Brain microvascular endothelial cell (primary cell): Measurements from ENCODE around the gene ERCC3.

ENCODE experiments used
- DNase-seq: peaks from one replicate; pipeline ENCODE4 v3.0.0-alpha.2; 2020
- H3K27ac ChIP-seq: fragments of 250-450 bp; sonication (Bioruptor Pico); 2 replicates; pipeline ENCODE4 v1.5.1; 2020; ENCODE audit warnings: mild to moderate bottlenecking, moderate library complexity
- H3K27me3 ChIP-seq: fragments of 250-450 bp; sonication (Bioruptor Pico); replicated peaks from 2 replicates; pipeline ENCODE4 v1.5.1; 2020; ENCODE audit warnings: mild to moderate bottlenecking
- H3K36me3 ChIP-seq: fragments of 250-450 bp; sonication (Bioruptor Pico); replicated peaks from 2 replicates; pipeline ENCODE4 v1.5.1; 2020; ENCODE audit warnings: mild to moderate bottlenecking
- H3K4me3 ChIP-seq: 2 replicates; pipeline ENCODE4 v1.5.1; 2011; ENCODE audit warnings: low read depth, mild to moderate bottlenecking, control low read depth, low read length, moderate library complexity
- CTCF ChIP-seq: IDR thresholded peaks from 2 replicates; pipeline ENCODE4 v1.5.1; 2011; ENCODE audit warnings: low read depth, mild to moderate bottlenecking, moderate library complexity, low read length, control low read depth, inconsistent platforms; ENCODE audit errors: missing control alignments
- in situ Hi-C: cut with HindIII; loops from 2 replicates; pipeline ENCODE4 v1.10.0; 2017; ENCODE audit warnings: low sequenced_read_pairs, low pct_ligation_motif_present

ERCC3 gene

GRCh38 chr2:127279781-127280180, 14.2 kb downstream of the ERCC3 start:
- Histone ChIP-seq H3K4me3 (no peak overlapping the region), H3K27ac (no peak overlapping the region), H3K27me3 (no peaks in the 10 kb centered on the region), H3K36me3 (peaks cover 48% of the 10 kb centered on the region)
- no peak for DNase-seq
- no peak for TF ChIP-seq CTCF
- in situ Hi-C loops: no loop called here

GRCh38 chr2:127278959-127279358, 15.0 kb downstream of the ERCC3 start:
- peaks cover 44% of the 10 kb centered on the region for H3K36me3 ChIP-seq
- in situ Hi-C loops: no loop called here

GRCh38 chr2:127277028-127277427, 16.9 kb downstream of the ERCC3 start:
- no peak overlapping the region for H3K4me3 ChIP-seq
- peak; percentile 1 for DNase-seq
- no peak for TF ChIP-seq CTCF
- no peak overlapping the region for H3K27ac ChIP-seq
- H3K36me3 ChIP-seq: peaks cover 44% of the 10 kb centered on the region
- no peaks in the 10 kb centered on the region for H3K27me3 ChIP-seq
- in situ Hi-C loops: no loop called here

More at GRCh38 chr2:127278959-127279358, 15.0 kb downstream of the ERCC3 start:
- Histone ChIP-seq H3K27me3 (no peaks in the 10 kb centered on the region), H3K27ac (no peak overlapping the region), H3K4me3 (no peak overlapping the region)
- DNase-seq: no peak
- TF ChIP-seq CTCF: no peak

- no peak for TF ChIP-seq CTCF
- Histone ChIP-seq H3K27me3 (no peaks in the 10 kb centered on the region), H3K36me3 (peaks cover 52% of the 10 kb centered on the region), H3K4me3 (no peak overlapping the region), H3K27ac (no peak overlapping the region)
- no peak for DNase-seq
- in situ Hi-C loops: no loop called here
These were observed 18.2 kb downstream of the ERCC3 start for GRCh38 chr2:127275789-127276188.

GRCh38 chr2:127275356-127275755, 18.6 kb downstream of the ERCC3 start:
- TF ChIP-seq CTCF: no peak
- DNase-seq: no peak
- Histone ChIP-seq H3K27ac (no peak overlapping the region), H3K4me3 (no peak overlapping the region), H3K27me3 (no peaks in the 10 kb centered on the region), H3K36me3 (peaks cover 55% of the 10 kb centered on the region)
- in situ Hi-C loops: no loop called here

- in situ Hi-C loops: no loop called here
- H3K36me3 ChIP-seq: peaks cover 55% of the 10 kb centered on the region
These were observed 23.3 kb downstream of the ERCC3 start for GRCh38 chr2:127270663-127271062.

More at GRCh38 chr2:127270663-127271062, 23.3 kb downstream of the ERCC3 start:
- Histone ChIP-seq H3K27me3 (no peaks in the 10 kb centered on the region), H3K27ac (no peak overlapping the region), H3K4me3 (no peak overlapping the region)
- no peak for DNase-seq
- peak; percentile 37 for TF ChIP-seq CTCF
